Karpas-422 (cell line): Measurements from ENCODE around the gene YWHAH. TPM values are rescaled to one million over a fixed set of nuclear protein-coding genes. Genes with fewer than 3 reads are reported as not detected.

Experiments used
- DNase-seq: peaks from one replicate; pipeline ENCODE4 v3.0.0-alpha.2; 2015
- H2AFZ ChIP-seq: fragments of 200-600 bp; sonication (generic); 2 replicates; pipeline ENCODE4 v1.6.1; 2014; ENCODE audit warnings: antibody characterized with exemption, low read length, mixed read lengths
- H3K27ac ChIP-seq: fragments of 200-600 bp; sonication (generic); 2 replicates; pipeline ENCODE4 v1.5.1; 2014; ENCODE audit warnings: mild to moderate bottlenecking, low read length, moderate library complexity
- H3K27me3 ChIP-seq: fragments of 200-600 bp; sonication (generic); 2 replicates; pipeline ENCODE4 v1.6.1; 2014; ENCODE audit warnings: low read length, mixed read lengths
- H3K36me3 ChIP-seq: fragments of 200-600 bp; sonication (generic); 2 replicates; pipeline ENCODE4 v1.6.1; 2014; ENCODE audit warnings: low read length, mixed read lengths; ENCODE audit not compliant: insufficient read depth
- H3K4me1 ChIP-seq: fragments of 200-600 bp; sonication (generic); 2 replicates; pipeline ENCODE4 v1.6.1; 2014; ENCODE audit warnings: mild to moderate bottlenecking, low read length, mixed read lengths
- H3K4me2 ChIP-seq: fragments of 200-600 bp; sonication (generic); 2 replicates; pipeline ENCODE4 v1.6.1; 2014; ENCODE audit warnings: low read length, low read depth, mild to moderate bottlenecking; ENCODE audit not compliant: poor library complexity, severe bottlenecking
- H3K4me3 ChIP-seq: fragments of 200-600 bp; sonication (generic); 2 replicates; pipeline ENCODE4 v1.5.1; 2014; ENCODE audit warnings: mild to moderate bottlenecking, antibody characterized with exemption, low read length, mixed read lengths
- H3K79me2 ChIP-seq: fragments of 200-600 bp; sonication (generic); 2 replicates; pipeline ENCODE4 v1.6.1; 2014; ENCODE audit warnings: mild to moderate bottlenecking, low read length, mixed read lengths
- H3K9ac ChIP-seq: fragments of 200-600 bp; sonication (generic); 2 replicates; pipeline ENCODE4 v1.6.0; 2014; ENCODE audit warnings: low read length
- H3K9me2 ChIP-seq: fragments of 200-600 bp; sonication (generic), shearing (Covaris generic); replicated peaks from 2 replicates; pipeline ENCODE4 v1.6.0; 2014; ENCODE audit warnings: mild to moderate bottlenecking, low read length, moderate library complexity; ENCODE audit not compliant: insufficient read depth
- H3K9me3 ChIP-seq: fragments of 300-700, 200-600 bp; sonication (generic); 2 replicates; pipeline ENCODE4 v1.6.1; 2014; ENCODE audit warnings: low read length, mixed read lengths
- H4K20me1 ChIP-seq: fragments of 200-600 bp; sonication (generic); 2 replicates; pipeline ENCODE4 v1.6.1; 2014; ENCODE audit warnings: mild to moderate bottlenecking, antibody characterized with exemption, low read length, low read depth; ENCODE audit not compliant: insufficient read depth
- total RNA-seq: library from RNA; depleted of rRNA; stranded (reverse); fragments of >200 nt; shearing (Covaris generic); gene quantifications from 2 replicates; pipeline ENCODE4 v1.2.3, GENCODE V29; 2014; ENCODE audit warnings: low replicate concordance

Gene YWHAH
- total RNA-seq, 1 experiment from 2014 or later = 51.7 TPM

- DNase-seq = no peak
- Histone ChIP-seq H3K4me2 (no peak overlapping the region), H3K4me1 (no peaks in the 10 kb centered on the region), H4K20me1 (no peaks in the 10 kb centered on the region), H3K79me2 (no peaks in the 10 kb centered on the region), H3K9me3 (no peaks in the 10 kb centered on the region), H3K27me3 (no peaks in the 10 kb centered on the region), H3K9ac (no peak overlapping the region), H3K9me2 (no peaks in the 10 kb centered on the region), H3K36me3 (peaks cover 5% of the 10 kb centered on the region; the same call in 1 of the 2 replicates), H3K4me3 (no peak overlapping the region), H3K27ac (no peak overlapping the region), H2AFZ (no peak overlapping the region)
Observed at GRCh38 chr22:31904651-31905050, 39.7 kb upstream of the YWHAH start.

- Histone ChIP-seq H3K79me2 (no peaks in the 10 kb centered on the region), H3K36me3 (peaks cover 8% of the 10 kb centered on the region; the same call in 1 of the 2 replicates), H3K27me3 (no peaks in the 10 kb centered on the region), H3K27ac (no peak overlapping the region), H3K9ac (no peak overlapping the region), H3K4me1 (no peaks in the 10 kb centered on the region), H3K9me2 (no peaks in the 10 kb centered on the region), H4K20me1 (no peaks in the 10 kb centered on the region), H3K4me3 (no peak overlapping the region), H2AFZ (no peak overlapping the region), H3K9me3 (no peaks in the 10 kb centered on the region), H3K4me2 (no peak overlapping the region)
- no peak for DNase-seq
Observed at GRCh38 chr22:31905356-31905755, 39.0 kb upstream of the YWHAH start.

- H3K4me2 ChIP-seq = no peak overlapping the region
- H3K27me3 ChIP-seq = no peaks in the 10 kb centered on the region
- H2AFZ ChIP-seq = no peak overlapping the region
- no peak overlapping the region for H3K4me3 ChIP-seq
- H3K9me3 ChIP-seq = no peaks in the 10 kb centered on the region
- no peaks in the 10 kb centered on the region for H3K4me1 ChIP-seq
- no peaks in the 10 kb centered on the region for H3K79me2 ChIP-seq
- peaks cover 8% of the 10 kb centered on the region; the same call in 1 of the 2 replicates for H3K36me3 ChIP-seq
- no peaks in the 10 kb centered on the region for H3K9me2 ChIP-seq
- no peak overlapping the region for H3K9ac ChIP-seq
- no peaks in the 10 kb centered on the region for H4K20me1 ChIP-seq
- no peak for DNase-seq
- H3K27ac ChIP-seq = no peak overlapping the region
Observed at GRCh38 chr22:31906086-31906485, 38.2 kb upstream of the YWHAH start.

GRCh38 chr22:31906569-31906968 is 37.8 kb upstream of the YWHAH start:
- no peak overlapping the region for H3K4me3 ChIP-seq
- no peaks in the 10 kb centered on the region for H3K79me2 ChIP-seq
- H2AFZ ChIP-seq = no peak overlapping the region
- H3K9me3 ChIP-seq = no peaks in the 10 kb centered on the region
- no peak overlapping the region for H3K4me2 ChIP-seq
- no peak overlapping the region for H3K9ac ChIP-seq
- peaks cover 8% of the 10 kb centered on the region; the same call in 1 of the 2 replicates for H3K36me3 ChIP-seq
- no peak for DNase-seq
- no peak overlapping the region for H3K27ac ChIP-seq
- H3K27me3 ChIP-seq = no peaks in the 10 kb centered on the region
- no peaks in the 10 kb centered on the region for H4K20me1 ChIP-seq
- no peaks in the 10 kb centered on the region for H3K4me1 ChIP-seq
- no peaks in the 10 kb centered on the region for H3K9me2 ChIP-seq

GRCh38 chr22:31909977-31910376 is 34.4 kb upstream of the YWHAH start:
- H3K36me3 ChIP-seq = peaks cover 8% of the 10 kb centered on the region; the same call in 1 of the 2 replicates
- no peaks in the 10 kb centered on the region for H3K27me3 ChIP-seq
- H3K9me3 ChIP-seq = no peaks in the 10 kb centered on the region

GRCh38 chr22:31911565-31912406 is 32.5 kb upstream of the YWHAH start:
- Histone ChIP-seq H3K27ac (no peak overlapping the region), H2AFZ (no peak overlapping the region), H3K4me1 (peaks cover 3% of the 10 kb centered on the region), H3K9me3 (no peaks in the 10 kb centered on the region), H4K20me1 (no peaks in the 10 kb centered on the region), H3K9me2 (no peaks in the 10 kb centered on the region), H3K36me3 (peaks cover 8% of the 10 kb centered on the region; the same call in 1 of the 2 replicates), H3K27me3 (no peaks in the 10 kb centered on the region), H3K9ac (no peak overlapping the region), H3K4me2 (no peak overlapping the region), H3K79me2 (no peaks in the 10 kb centered on the region), H3K4me3 (no peak overlapping the region)
- no peak for DNase-seq

More at GRCh38 chr22:31909977-31910376, 34.4 kb upstream of the YWHAH start:
- H3K4me1 ChIP-seq = no peaks in the 10 kb centered on the region
- no peaks in the 10 kb centered on the region for H3K79me2 ChIP-seq
- no peak overlapping the region for H3K4me3 ChIP-seq
- no peak overlapping the region for H3K27ac ChIP-seq
- no peak overlapping the region for H3K9ac ChIP-seq
- no peaks in the 10 kb centered on the region for H4K20me1 ChIP-seq
- H3K9me2 ChIP-seq = no peaks in the 10 kb centered on the region
- H2AFZ ChIP-seq = no peak overlapping the region
- H3K4me2 ChIP-seq = no peak overlapping the region
- DNase-seq = no peak

GRCh38 chr22:31912407-31912743 is 32.0 kb upstream of the YWHAH start:
- Histone ChIP-seq H3K4me1 (peaks cover 9% of the 10 kb centered on the region), H3K9me3 (no peaks in the 10 kb centered on the region), H3K36me3 (0 out of 2 replicates have a peak, but pooled peaks cover 5% of the 10 kb centered on the region), H3K27me3 (no peaks in the 10 kb centered on the region), H3K4me3 (no peak overlapping the region), H3K9me2 (no peaks in the 10 kb centered on the region), H3K27ac (no peak overlapping the region), H3K4me2 (no peak overlapping the region), H4K20me1 (no peaks in the 10 kb centered on the region), H3K79me2 (no peaks in the 10 kb centered on the region), H3K9ac (no peak overlapping the region), H2AFZ (no peak overlapping the region)
- DNase-seq = no peak

GRCh38 chr22:31915586-31915985 is 28.7 kb upstream of the YWHAH start:
- H3K36me3 ChIP-seq = no peaks in the 10 kb centered on the region
- H3K27me3 ChIP-seq = no peaks in the 10 kb centered on the region
- H3K4me3 ChIP-seq = no peak overlapping the region
- H3K79me2 ChIP-seq = no peaks in the 10 kb centered on the region
- H2AFZ ChIP-seq = no peak overlapping the region
- no peak overlapping the region for H3K27ac ChIP-seq
- no peak overlapping the region for H3K4me2 ChIP-seq
- H3K9me2 ChIP-seq = no peaks in the 10 kb centered on the region
- no peak for DNase-seq
- no peaks in the 10 kb centered on the region for H4K20me1 ChIP-seq
- peaks cover 11% of the 10 kb centered on the region for H3K4me1 ChIP-seq
- H3K9ac ChIP-seq = no peak overlapping the region
- no peaks in the 10 kb centered on the region for H3K9me3 ChIP-seq
